ENCODE measurements around the gene ZBTB40.

ZBTB40 gene

DNA sequence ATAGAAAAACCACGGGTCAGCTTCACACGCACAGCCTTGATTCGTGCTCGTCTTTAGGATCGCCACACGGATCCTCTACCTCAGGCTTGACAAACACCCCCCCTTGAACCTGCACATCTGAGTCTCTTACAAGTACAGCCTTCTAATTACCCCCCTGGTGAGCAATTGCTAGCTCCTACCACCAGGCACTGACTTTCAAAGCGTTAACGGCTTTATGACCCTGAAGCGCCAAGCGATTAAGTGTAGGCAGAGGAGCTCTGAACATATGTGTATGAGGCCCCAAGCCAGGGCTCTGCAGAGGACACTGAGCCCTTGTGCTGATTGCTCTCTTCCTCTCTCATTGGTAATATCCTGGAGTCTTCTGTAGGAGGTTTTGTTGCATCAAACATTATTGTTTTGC, 55.9 kb downstream of the ZBTB40 start:
- DNase-seq (ENCODE audit: low spot score) = no peak

DNA sequence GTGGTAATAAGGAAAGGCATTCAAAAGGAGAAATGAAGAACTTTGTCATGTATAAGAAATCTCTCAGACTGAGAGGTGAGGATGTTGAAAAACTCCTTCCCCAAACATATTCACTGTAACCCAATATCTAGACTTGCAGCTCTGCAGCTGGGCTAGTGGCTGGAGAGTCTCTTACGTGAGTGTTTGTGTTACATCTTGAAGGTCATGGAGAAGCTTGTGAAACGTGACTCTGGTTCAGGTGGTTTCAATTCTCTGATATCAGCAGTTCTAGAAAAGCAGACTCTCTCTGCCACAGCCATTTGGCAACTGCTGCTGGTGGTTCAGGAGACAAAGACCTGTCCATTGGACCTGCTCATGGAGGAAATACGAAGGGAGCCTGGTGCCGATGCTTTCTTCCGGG, 56.7 kb downstream of the ZBTB40 start:
- DNase-seq (ENCODE audit: low spot score) = no peak

DNA sequence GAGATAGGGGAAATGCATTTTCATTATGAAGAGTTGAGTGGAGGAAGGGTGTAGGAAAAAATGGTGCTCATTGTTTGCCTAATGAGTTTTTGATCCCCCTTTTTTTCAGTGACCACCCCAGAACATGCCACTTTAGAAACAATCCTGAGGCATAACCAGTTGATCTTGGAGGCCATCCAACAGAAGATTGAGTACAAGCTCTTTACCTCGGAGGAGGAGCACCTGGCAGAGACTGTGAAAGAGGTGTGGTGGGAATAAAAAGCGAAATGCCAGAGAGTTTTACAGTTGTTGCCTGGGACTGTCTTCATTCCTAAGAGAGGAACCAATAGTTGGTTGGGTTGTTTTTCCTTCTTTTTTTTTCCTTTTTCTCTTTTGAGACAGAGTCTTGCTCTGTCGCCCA, 57.3 kb downstream of the ZBTB40 start:
- no peak for DNase-seq (ENCODE audit: low spot score)

DNA sequence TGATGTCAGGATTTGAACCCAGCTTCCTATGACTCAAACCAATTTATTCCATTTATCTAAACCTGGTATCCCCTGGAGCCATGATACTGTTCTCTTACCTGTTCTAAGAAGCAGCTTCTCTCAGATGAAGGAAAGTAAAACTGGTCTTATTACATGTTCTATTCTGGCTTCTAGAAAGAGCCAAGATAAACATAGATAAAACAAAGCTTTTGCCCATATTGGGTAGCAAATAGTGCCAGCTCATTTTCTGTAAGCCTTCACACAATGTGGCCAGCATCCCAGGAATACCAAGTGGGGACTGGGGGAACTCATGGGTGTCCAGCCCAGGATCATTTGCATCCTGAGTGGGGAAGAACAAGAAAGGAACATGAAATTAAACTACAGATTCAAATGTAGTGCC, 58.2 kb downstream of the ZBTB40 start:
- DNase-seq (ENCODE audit: low spot score) = no peak

DNA sequence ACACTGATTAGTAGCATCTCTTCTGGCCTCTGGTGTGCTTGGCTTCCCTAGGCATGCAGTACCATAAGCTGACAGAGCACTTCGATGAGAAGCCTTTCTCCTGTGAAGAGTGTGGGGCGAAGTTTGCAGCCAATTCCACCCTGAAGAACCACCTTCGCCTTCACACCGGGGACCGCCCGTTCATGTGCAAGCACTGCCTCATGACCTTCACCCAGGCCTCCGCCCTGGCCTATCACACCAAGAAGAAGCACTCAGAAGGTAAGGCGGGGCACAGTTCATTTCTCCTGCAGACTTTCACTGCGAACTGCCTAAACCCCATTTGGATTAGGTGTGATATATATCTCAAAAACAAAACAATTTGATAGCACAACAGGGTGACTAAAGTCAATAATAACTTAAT, 61.2 kb downstream of the ZBTB40 start:
- DNase-seq (ENCODE audit: low spot score) = no peak

DNA sequence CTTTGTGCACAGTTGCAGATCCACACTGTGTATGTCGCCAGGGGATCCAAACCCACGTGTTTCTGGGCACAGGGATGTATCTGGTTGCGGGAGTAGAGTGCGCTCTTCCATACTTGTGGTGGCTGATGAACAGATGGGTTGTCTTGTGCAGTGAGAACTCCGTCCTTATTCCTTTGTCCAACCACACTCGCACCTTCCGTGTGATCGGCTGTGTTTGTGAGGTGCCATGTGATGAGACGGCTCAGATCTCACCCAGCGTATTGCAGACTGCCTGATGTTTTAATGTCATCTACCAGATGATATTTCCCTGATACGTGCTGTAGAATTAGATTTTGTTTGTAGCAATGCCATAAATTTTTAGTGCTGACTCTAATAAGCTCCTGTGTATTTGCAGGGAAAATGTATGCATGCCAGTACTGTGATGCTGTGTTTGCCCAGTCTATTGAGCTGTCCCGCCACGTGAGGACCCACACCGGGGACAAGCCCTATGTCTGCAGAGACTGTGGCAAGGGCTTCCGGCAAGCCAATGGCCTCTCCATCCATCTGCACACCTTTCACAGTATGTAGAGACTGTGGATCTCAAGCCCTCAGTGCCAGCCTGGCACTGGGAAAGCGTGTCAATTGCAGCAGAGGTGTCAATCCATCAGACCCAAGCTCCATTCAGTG, 65.4 kb downstream of the ZBTB40 start:
- no peak for DNase-seq (ENCODE audit: low spot score)

DNA sequence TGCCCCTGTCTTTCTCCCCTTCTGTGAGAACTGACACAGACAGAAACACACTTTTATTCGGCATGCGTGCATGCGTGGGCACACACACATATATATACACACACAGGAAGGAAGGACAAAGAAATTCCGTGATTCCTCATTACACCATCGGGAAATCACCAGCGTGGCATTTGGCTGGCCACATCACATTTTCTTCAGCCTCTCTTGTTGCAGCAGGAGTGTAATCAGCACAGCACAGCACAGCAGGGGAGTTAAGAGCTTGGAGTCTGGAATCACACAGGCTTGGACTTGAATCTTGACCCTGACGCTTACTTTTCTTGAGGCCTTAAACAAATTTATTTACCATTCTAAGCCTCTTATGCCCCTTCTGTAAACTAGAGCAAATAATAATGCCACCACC, 66.3 kb downstream of the ZBTB40 start:
- DNase-seq (ENCODE audit: low spot score) = no peak

DNA sequence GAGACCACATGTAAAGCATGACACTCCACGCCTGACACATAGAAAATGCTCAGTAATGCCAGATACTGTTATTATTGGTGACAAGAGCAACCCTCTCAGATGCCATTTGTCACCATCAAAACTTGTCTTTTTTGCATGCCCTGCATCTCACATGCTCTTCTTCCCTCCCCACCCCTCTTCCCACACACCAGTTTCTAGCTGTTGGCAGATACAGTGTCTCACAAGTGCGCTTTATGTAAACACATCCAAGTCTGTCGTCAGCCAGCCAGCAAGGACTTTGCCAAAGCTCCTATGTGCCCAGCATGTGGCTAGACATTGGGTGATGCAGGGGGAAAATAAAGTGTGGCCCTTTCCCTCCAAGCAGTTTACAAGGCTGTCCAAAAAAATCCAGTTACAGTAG, 66.7 kb downstream of the ZBTB40 start:
- DNase-seq (ENCODE audit: low spot score) = no peak

DNA sequence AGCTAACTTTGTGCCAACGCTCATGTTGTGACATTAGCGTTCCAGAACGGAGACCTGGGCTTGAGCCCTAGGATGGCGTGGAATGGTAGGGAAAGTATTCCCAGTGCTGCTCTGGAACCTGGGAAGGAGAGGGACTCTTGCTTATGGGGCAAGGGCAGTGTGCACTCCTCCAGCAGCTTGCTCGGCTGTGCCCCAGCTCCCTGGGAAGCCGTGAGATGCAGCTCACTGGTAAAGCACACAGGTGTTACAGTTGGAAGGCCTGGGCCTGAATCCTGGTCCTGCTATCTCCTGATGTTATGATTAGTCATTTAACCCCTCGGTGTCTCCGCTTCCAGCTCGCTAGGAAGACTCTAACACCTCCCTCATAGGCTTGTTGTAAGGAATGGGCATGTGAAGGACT, 69.2 kb downstream of the ZBTB40 start:
- no peak for DNase-seq (ENCODE audit: low spot score)

DNA sequence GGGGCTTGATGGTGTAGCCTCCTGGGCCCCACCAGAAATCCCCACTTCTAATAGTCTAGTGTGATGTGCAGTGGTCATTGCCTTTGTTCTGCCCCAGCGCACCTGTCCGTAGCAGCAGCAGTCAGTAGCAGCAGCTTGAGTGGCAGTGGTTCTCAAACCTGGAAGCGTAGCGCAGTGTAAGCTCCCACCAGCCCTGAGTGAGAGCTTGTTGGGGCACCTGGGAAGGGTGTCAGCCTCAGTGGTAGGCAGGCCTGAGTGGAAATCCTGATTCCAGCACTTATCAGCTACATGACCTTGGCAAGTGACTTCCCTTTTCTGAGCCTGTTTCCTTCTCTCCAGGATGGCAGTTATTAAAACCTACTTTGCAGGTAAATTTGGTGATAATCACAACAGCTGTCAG, 70.0 kb downstream of the ZBTB40 start:
- no peak for DNase-seq (ENCODE audit: low spot score)

DNA sequence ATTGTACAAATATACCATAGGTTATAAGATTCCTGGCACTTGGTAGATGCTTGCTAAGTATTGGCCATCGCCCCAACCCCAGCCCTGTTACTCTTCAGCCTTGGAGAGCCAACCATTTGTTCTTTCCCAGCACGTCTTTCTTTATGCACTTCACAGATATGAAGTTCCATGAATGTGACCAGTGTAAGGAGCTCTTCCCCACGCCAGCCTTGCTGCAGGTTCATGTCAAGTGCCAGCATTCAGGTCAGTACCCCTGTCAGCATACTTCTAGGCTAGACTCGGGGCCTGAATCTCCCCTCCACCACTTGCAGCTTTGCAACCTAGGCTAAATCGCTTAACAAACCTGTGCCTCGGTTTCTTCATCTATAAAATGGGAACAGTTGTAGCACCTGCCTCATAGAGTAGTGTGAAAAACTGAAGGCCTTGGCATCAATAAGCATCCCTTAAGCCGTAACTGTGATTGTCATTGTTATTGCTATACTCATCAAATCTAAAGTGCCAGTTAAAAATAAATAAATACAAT, 70.6 kb downstream of the ZBTB40 start:
- no peak for DNase-seq (ENCODE audit: low spot score)

DNA sequence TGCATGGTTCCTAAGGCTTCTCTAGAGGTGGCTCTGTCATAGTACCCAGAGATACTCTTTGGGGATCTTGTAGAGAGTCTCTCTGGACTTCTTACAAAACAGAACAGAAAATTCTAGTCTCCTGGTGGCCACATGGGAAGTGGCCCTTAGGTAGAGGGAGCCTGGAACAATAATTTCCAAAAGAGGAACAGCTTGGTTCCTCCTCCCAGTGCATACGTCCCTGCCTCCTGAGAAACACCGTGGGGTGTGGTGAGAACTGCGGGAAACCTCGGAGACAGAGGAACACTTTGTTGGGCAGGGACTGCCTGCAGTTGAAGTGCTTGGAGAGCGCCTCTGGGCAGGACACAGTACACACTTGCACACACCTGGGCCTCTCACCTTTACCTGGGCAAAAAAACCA, 72.8 kb downstream of the ZBTB40 start:
- DNase-seq (ENCODE audit: low spot score) = no peak

DNA sequence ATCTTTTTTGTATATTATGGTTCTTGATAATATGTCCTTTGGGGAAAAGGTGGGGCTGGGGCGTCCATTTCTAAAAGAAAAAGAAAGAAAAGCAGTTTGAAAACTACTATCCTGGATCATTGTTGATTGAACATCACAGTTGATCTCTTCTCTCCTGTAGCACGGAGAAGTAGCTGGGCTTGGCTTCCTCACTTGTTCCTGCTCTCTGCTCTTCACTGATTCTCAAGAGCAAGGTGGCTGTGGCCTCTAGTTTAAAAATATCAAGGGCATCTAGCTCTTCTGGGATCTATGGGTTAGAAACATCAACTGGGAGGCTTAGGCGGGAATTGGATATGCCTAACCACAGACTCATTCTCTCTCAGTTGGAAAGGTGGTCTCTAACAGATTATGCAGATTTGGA, 73.6 kb downstream of the ZBTB40 start:
- DNase-seq (ENCODE audit: low spot score) = no peak

DNA sequence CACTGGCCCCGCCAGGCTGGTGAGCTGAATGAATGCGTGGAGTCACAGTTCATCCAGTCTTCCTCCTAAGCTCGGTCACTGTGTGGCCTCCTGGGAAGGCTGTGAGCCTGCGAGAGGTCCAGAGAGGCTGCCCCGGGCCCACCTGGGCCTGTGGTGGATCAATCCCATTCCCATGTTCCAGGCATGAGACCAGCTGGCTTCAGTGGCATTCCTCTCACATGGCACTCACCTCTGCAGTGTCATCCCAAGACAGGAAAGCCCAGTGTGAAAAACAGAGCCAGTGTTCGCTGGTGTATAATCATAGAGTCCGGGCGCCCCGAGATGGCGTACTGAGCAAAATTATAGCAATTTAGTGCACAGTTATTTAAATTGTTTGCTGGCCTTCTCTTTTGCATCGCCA, 74.0 kb downstream of the ZBTB40 start:
- DNase-seq (ENCODE audit: low spot score) = no peak

DNA sequence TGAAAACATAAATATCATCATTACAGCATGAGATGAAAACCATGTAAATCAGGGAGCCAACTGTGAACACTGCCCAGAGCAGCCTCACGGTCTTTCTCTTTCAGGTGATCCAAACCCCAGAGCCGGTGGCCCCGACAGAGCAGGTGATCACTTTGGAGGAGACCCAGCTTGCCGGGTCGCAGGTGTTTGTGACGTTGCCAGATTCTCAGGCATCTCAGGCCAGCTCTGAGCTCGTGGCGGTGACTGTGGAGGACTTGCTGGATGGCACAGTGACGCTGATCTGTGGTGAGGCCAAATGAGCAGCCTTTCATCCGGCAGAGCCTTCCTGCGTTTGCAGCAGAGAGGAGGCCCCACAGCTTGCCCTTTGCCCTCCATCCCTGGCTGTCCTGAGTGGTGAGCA, 74.4 kb downstream of the ZBTB40 start:
- no peak for DNase-seq (ENCODE audit: low spot score)

DNA sequence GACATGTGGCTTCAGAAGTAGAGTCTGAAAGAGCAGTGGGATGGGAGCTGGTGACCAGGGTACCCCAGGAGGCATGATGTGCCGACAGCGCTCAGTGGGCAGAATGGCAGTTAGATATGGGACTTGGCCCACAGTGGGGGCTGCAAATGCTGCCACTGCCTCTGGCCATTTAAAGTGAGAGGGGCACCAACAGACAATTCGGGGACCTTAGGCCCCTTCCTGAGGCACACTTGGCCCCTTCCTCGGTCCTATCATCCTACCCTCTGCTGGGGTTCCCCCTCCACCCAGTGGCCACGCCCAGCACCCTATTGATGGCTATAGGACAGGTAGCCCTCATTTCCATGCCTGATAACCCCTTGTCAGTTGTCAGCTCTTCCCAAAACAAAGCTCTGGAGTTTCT, 75.0 kb downstream of the ZBTB40 start:
- DNase-seq (ENCODE audit: low spot score) = no peak

DNA sequence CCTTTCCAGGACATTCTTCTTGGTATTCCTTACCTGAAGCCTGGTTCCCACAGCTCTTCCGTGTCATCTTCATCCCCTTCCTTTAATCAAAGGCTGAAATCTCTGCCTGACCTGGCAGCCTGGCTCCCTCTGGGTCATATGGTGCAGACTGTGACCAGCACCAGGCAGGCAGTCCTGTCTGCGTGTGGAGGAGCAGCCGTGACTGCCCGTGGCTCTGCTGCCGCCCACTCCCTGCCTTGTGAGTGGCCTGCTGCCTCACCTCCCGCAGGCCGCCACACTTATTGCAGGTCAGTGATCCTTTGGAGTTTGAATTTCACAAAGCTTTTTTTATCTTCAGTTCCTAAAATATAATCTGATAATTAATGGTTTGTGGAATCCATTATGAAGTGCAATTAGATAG, 75.5 kb downstream of the ZBTB40 start:
- no peak for DNase-seq (ENCODE audit: low spot score)

DNA sequence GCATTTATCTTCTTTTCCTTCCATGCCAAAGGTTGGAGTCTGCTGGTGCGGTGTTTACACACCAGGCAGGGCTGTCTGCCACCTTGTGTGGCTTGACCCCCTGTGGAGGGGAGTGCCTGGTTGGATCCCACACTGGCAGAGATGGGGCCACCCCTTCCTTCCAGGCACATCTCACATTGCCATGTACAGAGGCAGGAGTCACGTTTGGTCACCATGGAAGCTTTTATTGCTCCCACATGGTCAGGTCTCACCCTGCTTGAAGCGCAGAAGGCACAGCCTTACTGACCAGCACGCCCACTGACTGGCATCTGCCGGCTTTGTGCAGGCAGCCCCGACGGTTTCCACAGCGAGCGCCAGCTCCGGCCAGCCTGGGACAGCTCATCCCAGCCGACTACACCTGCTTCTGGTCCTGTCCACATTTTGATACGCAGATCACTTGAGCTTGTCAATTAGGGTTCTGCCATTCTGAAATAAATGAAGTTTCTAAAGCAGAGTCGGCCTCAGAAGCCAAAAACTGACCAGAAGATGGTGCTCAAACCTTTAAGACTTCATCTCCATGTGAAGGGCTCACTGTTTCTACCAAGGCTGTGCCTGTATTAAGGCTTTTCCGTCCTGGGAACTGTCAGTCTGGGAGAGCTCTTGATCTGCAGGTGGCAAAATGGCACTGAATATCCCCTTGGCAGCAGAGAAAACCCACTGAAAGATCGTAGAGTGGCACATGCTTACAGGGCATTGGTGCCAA, 76.1 kb downstream of the ZBTB40 start:
- DNase-seq (ENCODE audit: low spot score) = no peak

DNA sequence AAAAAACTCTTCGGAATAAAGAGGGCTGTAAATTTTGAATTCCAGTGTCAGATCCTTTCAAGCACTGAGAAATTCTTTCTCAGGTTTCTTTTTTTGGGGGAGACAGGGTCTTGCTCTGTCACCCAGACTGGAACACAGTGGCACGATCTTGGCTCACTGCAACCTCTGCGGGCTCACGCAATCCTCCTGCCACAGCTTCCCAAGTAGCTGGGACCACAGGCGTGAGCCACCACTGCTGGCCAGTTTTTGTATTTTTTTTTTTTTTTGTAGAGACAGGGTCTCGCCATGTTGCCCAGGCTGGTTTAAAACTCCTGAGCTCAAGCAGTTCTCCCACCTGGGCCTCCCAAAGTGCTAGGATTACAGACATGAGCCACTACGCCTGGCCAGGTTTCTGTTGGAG, 76.8 kb downstream of the ZBTB40 start:
- no peak for DNase-seq (ENCODE audit: low spot score)

DNA sequence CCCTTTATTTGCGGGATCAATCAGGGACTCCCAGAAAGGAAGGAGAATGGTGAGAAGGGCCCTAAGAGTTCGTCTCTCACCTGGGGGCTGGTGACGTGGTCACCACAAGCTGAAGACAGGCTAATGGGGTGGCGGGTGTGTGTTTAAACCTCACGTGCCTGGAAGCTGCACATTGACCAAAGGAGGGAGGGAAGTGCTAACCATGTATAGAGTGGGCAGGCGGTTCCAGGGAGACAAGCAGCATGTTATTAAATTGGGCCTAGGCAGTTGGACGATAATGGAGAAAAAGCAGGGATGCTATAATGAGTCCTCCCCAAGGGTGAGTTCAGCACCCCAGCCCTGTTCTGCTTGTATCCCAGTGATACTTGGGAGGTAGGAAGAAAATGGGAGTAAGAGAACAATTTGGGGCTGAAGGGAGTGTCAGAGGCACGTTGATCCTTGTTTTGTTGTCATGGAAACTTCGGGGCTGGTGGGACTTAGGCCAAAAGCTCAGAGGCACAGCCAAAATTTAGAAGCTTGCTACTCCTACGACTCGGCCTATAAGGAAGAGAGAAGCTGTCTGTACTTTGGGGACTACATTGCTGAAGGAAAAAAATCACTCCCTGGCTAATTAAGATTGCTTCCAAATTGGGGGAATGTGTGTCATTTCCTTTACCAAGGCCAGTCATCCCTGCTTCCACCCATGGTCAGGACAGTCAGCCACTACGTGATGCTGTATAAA, 78.4 kb downstream of the ZBTB40 start:
- DNase-seq (ENCODE audit: low spot score) = no peak

DNA sequence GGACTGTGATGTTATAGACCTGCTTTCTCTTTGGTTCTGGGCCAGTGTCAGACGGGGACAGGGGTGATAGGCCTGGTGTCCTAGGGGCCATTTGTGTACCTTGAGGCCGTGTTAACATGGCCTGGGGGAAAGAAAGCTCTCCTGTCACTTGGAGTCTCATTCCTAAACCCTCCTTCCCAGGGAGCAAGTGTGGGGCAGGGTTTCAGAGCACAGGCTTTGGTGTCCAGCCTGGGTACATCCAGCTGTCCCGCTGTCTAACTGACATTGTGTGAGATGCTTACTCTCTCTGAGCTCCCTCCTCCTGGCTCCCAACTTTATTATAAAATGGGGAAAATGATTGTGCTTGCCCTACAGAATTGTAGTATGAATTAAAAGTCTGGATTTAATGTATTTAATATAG, 79.1 kb downstream of the ZBTB40 start:
- no peak for DNase-seq (ENCODE audit: low spot score)

DNA sequence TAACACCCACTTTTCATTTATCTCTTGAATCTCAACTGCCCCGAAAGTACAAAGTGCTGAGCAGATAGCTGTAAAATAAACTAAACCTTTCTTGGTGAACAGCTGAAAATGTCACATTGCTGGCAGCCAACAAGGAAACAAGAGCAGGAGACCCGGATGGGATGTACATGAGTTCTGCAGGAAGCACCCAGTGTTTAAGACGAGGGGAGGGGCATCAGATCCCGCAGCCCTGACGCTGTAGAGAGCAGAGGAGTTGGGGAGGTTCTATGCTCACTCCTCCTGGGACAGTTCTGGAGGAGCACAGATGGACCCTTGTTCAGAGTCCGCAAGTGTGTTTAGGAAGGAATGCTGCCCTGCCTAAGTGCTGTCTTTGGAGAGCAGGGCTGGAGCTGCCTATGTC, 79.6 kb downstream of the ZBTB40 start:
- DNase-seq (ENCODE audit: low spot score) = no peak

DNA sequence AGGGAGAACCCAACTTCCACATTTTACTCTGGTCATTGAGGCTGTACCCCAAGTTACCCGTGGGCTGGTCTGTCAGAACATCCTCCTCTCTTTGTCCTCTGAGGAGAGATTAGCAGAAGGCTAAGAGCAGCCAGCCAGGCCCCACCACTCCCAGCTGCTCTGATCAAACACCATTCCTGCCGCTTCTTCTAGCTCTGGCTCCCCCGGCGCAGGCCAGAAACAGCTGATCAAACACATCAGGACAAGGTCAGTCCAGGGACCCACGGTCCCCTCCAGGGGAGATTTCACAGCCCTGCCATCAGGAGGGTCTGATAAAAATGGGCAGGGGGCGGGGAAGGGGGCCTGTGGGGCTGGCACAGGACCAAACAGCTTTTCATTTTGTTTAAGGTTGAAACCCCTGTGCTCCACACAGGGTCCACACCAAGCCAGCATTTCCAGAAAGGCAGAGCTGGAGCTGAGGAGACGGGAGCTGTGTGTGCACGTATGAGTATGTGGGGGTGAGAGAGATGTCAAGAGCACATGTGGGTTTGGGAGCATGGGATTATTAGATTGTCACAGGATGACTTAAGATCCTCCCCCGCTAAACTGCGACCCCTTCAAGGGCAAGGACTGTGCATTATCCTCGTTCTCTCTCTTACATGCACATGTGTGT, 81.7 kb downstream of the ZBTB40 start:
- DNase-seq (ENCODE audit: low spot score) = no peak
